Measurements from ENCODE around the gene SPOCK1.

- TF ChIP-seq CTCF (IDR thresholded peaks at IDR 0.05 in 8 of 11, conservative IDR thresholded peaks at IDR 0.05 in 3 of 11): no peak
- no peak for TF ChIP-seq POLR2A (IDR thresholded peaks at IDR 0.05)
- no peak for TF ChIP-seq POLR2AphosphoS5 (IDR thresholded peaks at IDR 0.05)
These were observed 32.1 kb upstream of the SPOCK1 start for GRCh38 chr5:137531266-137531665.
